Mesenchymal stem cell (in vitro differentiated cells and primary cell): ENCODE data around the gene AIF1.

Source experiments
- DNase-seq: peaks from one replicate; pipeline ENCODE4 v3.0.0-alpha.2; 2013
- H2AFZ ChIP-seq: one replicate; pipeline ENCODE4 v1.6.1; 2013; ENCODE audit warnings: low read depth, mild to moderate bottlenecking, control low read depth, inconsistent platforms, low read length, moderate library complexity
- H2AK5ac ChIP-seq: 2 replicates; pipeline ENCODE4 v1.6.1; 2013; ENCODE audit warnings: low read length, moderate library complexity, mild to moderate bottlenecking, inconsistent platforms; ENCODE audit not compliant: severe bottlenecking
- H2BK120ac ChIP-seq: one replicate; pipeline ENCODE4 v1.6.1; 2013; ENCODE audit warnings: low read depth, mild to moderate bottlenecking, inconsistent platforms, low read length, moderate library complexity
- H2BK12ac ChIP-seq, 2 experiments: one replicate each; pipeline ENCODE4 v1.6.1; 2013; ENCODE audit warnings: inconsistent platforms in 2 of 2, low read length in 2 of 2, mild to moderate bottlenecking in 2 of 2, moderate library complexity in 2 of 2, control low read depth in 1 of 2
- H2BK15ac ChIP-seq: one replicate; pipeline ENCODE4 v1.6.1; 2013; ENCODE audit warnings: mild to moderate bottlenecking, low read depth, inconsistent platforms; ENCODE audit not compliant: poor library complexity, severe bottlenecking
- H2BK5ac ChIP-seq: 2 replicates; pipeline ENCODE4 v1.6.1; 2013; ENCODE audit warnings: low read depth, mild to moderate bottlenecking, low read length, control low read depth, inconsistent platforms; ENCODE audit not compliant: poor library complexity, severe bottlenecking
- H3K14ac ChIP-seq, 2 experiments: one replicate each; pipeline ENCODE4 v1.6.1; 2013; ENCODE audit warnings: inconsistent platforms in 2 of 2, low read length in 2 of 2, control low read depth in 1 of 2, mild to moderate bottlenecking in 1 of 2, moderate library complexity in 1 of 2
- H3K18ac ChIP-seq, 2 experiments: one replicate each; pipeline ENCODE4 v1.6.1; 2013; ENCODE audit warnings: inconsistent platforms in 2 of 2, low read length in 2 of 2, control low read depth in 1 of 2, low read depth in 1 of 2, mild to moderate bottlenecking in 1 of 2
- H3K23ac ChIP-seq, 2 experiments: one replicate each; pipeline ENCODE4 v1.6.1; 2013; ENCODE audit warnings: inconsistent platforms in 2 of 2, low read length in 2 of 2, mild to moderate bottlenecking in 2 of 2, moderate library complexity in 2 of 2, control low read depth in 1 of 2
- H3K27ac ChIP-seq: 2 replicates; pipeline ENCODE4 v1.5.1; 2013; ENCODE audit warnings: mild to moderate bottlenecking, moderate library complexity, low read length, control low read depth, inconsistent platforms; ENCODE audit not compliant: poor library complexity, severe bottlenecking
- H3K27me3 ChIP-seq, 2 experiments: 2 replicates each; pipeline versions ENCODE4 v1.6.1 to v1.7.0; 2013; ENCODE audit warnings: low read length in 2 of 2, mild to moderate bottlenecking in 2 of 2, moderate library complexity in 2 of 2, control low read depth in 1 of 2, inconsistent platforms in 1 of 2; ENCODE audit not compliant: control insufficient read depth in 1 of 2, insufficient read depth in 1 of 2
- H3K36me3 ChIP-seq, 2 experiments: 2 replicates each; pipeline versions ENCODE4 v1.6.1 to v1.7.0; 2013; ENCODE audit warnings: low read length in 2 of 2, control low read depth in 1 of 2, inconsistent platforms in 1 of 2, low read depth in 1 of 2, mild to moderate bottlenecking in 1 of 2; ENCODE audit not compliant: insufficient read depth in 2 of 2, control insufficient read depth in 1 of 2
- H3K4ac ChIP-seq, 2 experiments: one replicate each; pipeline ENCODE4 v1.6.1; 2013; ENCODE audit warnings: inconsistent platforms in 2 of 2, low read length in 2 of 2, mild to moderate bottlenecking in 2 of 2, moderate library complexity in 2 of 2, control low read depth in 1 of 2, low read depth in 1 of 2
- H3K4me1 ChIP-seq: 2 replicates; pipeline ENCODE4 v1.6.1; 2013; ENCODE audit warnings: low read depth, low read length, control low read depth; ENCODE audit not compliant: control insufficient read depth, insufficient read depth
- H3K4me2 ChIP-seq: 2 replicates; pipeline ENCODE4 v1.6.1; 2013; ENCODE audit warnings: low read length, mild to moderate bottlenecking, inconsistent platforms; ENCODE audit not compliant: poor library complexity, severe bottlenecking
- H3K4me3 ChIP-seq, 2 experiments: 2 replicates each; pipeline versions ENCODE4 v1.5.1 to v1.7.0; 2013; ENCODE audit warnings: low read length in 2 of 2, mild to moderate bottlenecking in 2 of 2, control low read depth in 1 of 2, low read depth in 1 of 2; ENCODE audit not compliant: insufficient read depth in 1 of 2
- H3K79me1 ChIP-seq: replicated peaks from 2 replicates; pipeline ENCODE4 v1.6.1; 2013; ENCODE audit warnings: mild to moderate bottlenecking, control low read depth, low read length, inconsistent platforms; ENCODE audit not compliant: poor library complexity, severe bottlenecking
- H3K9ac ChIP-seq: 2 replicates; pipeline ENCODE4 v1.7.0; 2013; ENCODE audit warnings: mild to moderate bottlenecking, low read length, moderate library complexity
- H3K9me3 ChIP-seq: 2 replicates; pipeline ENCODE4 v1.7.0; 2013; ENCODE audit warnings: mild to moderate bottlenecking, low read length; ENCODE audit not compliant: control insufficient read depth
- H4K8ac ChIP-seq: one replicate; pipeline ENCODE4 v1.6.1; 2013; ENCODE audit warnings: inconsistent platforms, mild to moderate bottlenecking, low read length, moderate library complexity
- H4K91ac ChIP-seq: one replicate; pipeline ENCODE4 v1.6.1; 2013; ENCODE audit warnings: mild to moderate bottlenecking, low read length, inconsistent platforms
- WGBS: methylation state at CpG from one replicate; pipeline ENCODE4 v1.1.7; 2013; ENCODE audit warnings: mixed read lengths; 5-methylcytosine and 5-hydroxymethylcytosine counted together

AIF1 gene

GRCh38 chr6:31579546-31580437 is 35.2 kb upstream of the AIF1 start:
- no peak overlapping the region for H3K23ac ChIP-seq
- no peak overlapping the region for H3K4me2 ChIP-seq
- H2BK12ac ChIP-seq: no peak overlapping the region
- H3K4me3 ChIP-seq: peak overlapping the region in 1 of 2 experiments; percentile 97
- 94% methylated on average over 8 of the region's 8 CpGs for WGBS
- H3K9ac ChIP-seq: no peak overlapping the region
- H3K4me1 ChIP-seq: peaks cover 22% of the 10 kb centered on the region
- no peak overlapping the region for H3K18ac ChIP-seq
- no peaks in the 10 kb centered on the region for H3K36me3 ChIP-seq
- no peak overlapping the region for H4K8ac ChIP-seq
- DNase-seq: no peak
- no peak overlapping the region for H2BK5ac ChIP-seq
- H3K9me3 ChIP-seq: no peaks in the 10 kb centered on the region
- no peak overlapping the region for H4K91ac ChIP-seq
- H2AFZ ChIP-seq: no peak overlapping the region
- H3K27ac ChIP-seq: no peak overlapping the region
- no peak overlapping the region for H3K4ac ChIP-seq
- peaks cover 10% of the 10 kb centered on the region for H3K79me1 ChIP-seq
- H3K27me3 ChIP-seq: no peaks in the 10 kb centered on the region
- no peak overlapping the region for H2AK5ac ChIP-seq
- H3K14ac ChIP-seq: no peak overlapping the region
- H2BK15ac ChIP-seq: peak overlapping the region; percentile 18
- no peak overlapping the region for H2BK120ac ChIP-seq

- Histone ChIP-seq H2BK5ac (no peak overlapping the region), H2BK15ac (peak overlapping the region; percentile 35), H2AK5ac (no peak overlapping the region), H3K14ac (peak overlapping the region in 1 of 2 experiments; percentile 68), H3K4me1 (peaks cover 22% of the 10 kb centered on the region), H3K9ac (peak overlapping the region; percentile 94), H3K27me3 (peaks cover 0 to 2% of the 10 kb centered on the region in 2 experiments), H3K4me3 (peak overlapping the region; percentile 78 to 97), H4K8ac (peak overlapping the region; percentile 97), H3K9me3 (no peaks in the 10 kb centered on the region), H3K18ac (peak overlapping the region in 1 of 2 experiments; percentile 85), H3K4me2 (peak overlapping the region; percentile 64), H2BK12ac (peak overlapping the region; percentile 37 to 77), H4K91ac (peak overlapping the region; percentile 81), H3K79me1 (peaks cover 10% of the 10 kb centered on the region), H2AFZ (peak overlapping the region; percentile 66), H3K36me3 (no peaks in the 10 kb centered on the region), H3K27ac (no peak overlapping the region), H3K23ac (no peak overlapping the region), H2BK120ac (peak overlapping the region; percentile 75), H3K4ac (peak overlapping the region in 1 of 2 experiments; percentile 6)
- 73% methylated on average over 11 of the region's 11 CpGs for WGBS
- no peak for DNase-seq
Measured at GRCh38 chr6:31580438-31580740, 34.6 kb upstream of the AIF1 start.

- Histone ChIP-seq H3K27ac (peak overlapping the region; percentile 41), H4K91ac (peak overlapping the region; percentile 81), H3K36me3 (no peaks in the 10 kb centered on the region), H3K4ac (peak overlapping the region; percentile 85 to 87), H4K8ac (peak overlapping the region; percentile 97), H3K4me2 (peak overlapping the region; percentile 64), H3K27me3 (peaks cover 0 to 5% of the 10 kb centered on the region in 2 experiments), H3K14ac (peak overlapping the region in 1 of 2 experiments; percentile 95), H3K4me1 (peaks cover 22% of the 10 kb centered on the region), H2BK15ac (peak overlapping the region; percentile 71), H3K9ac (peak overlapping the region; percentile 94), H3K4me3 (peak overlapping the region; percentile 78 to 97), H3K9me3 (no peaks in the 10 kb centered on the region), H2BK120ac (peak overlapping the region; percentile 82), H2AK5ac (no peak overlapping the region), H3K18ac (peak overlapping the region; percentile 85 to 95), H3K79me1 (peaks cover 10% of the 10 kb centered on the region), H2BK12ac (peak overlapping the region; percentile 54 to 77), H2BK5ac (no peak overlapping the region), H2AFZ (peak overlapping the region; percentile 87), H3K23ac (peak overlapping the region in 1 of 2 experiments; percentile 87)
- under 1% methylated on average over 60 of the region's 62 CpGs for WGBS
- DNase-seq: peak; percentile 85
Measured at GRCh38 chr6:31580807-31581433, 34.1 kb upstream of the AIF1 start.
